Measurements from ENCODE around the gene MPG.

DNA sequence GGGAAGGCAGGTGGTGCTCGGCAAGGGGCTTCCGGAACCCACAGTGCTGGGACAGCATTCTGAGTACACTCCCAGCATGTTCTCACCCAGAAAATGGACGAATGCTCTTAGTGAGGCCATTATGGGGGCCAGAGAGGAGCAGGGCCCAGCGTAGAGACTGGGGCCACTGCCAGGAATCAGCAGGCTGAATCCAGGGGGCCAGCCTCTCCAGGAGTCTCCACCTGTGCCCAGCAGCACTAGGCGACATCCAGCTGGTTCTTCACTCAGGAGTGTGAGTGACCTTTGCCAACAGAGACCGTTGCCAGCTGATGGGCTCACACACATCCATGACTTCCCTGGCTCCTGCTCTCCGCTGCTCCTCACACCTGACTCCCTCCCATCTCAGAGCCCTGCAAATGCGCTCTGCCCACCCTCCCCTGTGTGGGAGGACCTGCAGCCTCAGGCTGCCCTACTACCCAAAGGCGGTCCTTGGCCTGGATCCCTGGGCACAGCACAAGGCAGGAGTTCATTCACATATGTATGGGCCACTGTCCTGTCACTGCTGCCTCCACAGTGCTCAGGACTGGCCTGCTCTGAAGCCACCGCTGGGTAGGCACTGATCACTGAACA is 10.7 kb upstream of the MPG start:
- TF ChIP-seq, protein P1, sequence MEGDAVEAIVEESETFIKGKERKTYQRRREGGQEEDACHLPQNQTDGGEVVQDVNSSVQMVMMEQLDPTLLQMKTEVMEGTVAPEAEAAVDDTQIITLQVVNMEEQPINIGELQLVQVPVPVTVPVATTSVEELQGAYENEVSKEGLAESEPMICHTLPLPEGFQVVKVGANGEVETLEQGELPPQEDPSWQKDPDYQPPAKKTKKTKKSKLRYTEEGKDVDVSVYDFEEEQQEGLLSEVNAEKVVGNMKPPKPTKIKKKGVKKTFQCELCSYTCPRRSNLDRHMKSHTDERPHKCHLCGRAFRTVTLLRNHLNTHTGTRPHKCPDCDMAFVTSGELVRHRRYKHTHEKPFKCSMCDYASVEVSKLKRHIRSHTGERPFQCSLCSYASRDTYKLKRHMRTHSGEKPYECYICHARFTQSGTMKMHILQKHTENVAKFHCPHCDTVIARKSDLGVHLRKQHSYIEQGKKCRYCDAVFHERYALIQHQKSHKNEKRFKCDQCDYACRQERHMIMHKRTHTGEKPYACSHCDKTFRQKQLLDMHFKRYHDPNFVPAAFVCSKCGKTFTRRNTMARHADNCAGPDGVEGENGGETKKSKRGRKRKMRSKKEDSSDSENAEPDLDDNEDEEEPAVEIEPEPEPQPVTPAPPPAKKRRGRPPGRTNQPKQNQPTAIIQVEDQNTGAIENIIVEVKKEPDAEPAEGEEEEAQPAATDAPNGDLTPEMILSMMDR (IDR thresholded peaks at IDR 0.05 in 4 of 5, conservative IDR thresholded peaks at IDR 0.05 in 1 of 5) = no peak
- TF ChIP-seq POLR2A (IDR thresholded peaks at IDR 0.05) = no peak
